Smooth muscle cell (in vitro differentiated cells): ENCODE data around the gene QKI. TPM values are rescaled to one million over a fixed set of nuclear protein-coding genes. Genes with fewer than 3 reads are reported as not detected.

Experiments used
- DNase-seq: peaks from one replicate; lab custom pipeline; 2025; ENCODE audit not compliant: unreplicated experiment; lab: John Stamatoyannopoulos, UW
- H2AFZ ChIP-seq: fragments of 200-600 bp; sonication (generic); 2 replicates; pipeline ENCODE4 v1.6.0; 2016; ENCODE audit warnings: antibody characterized with exemption, low read depth, mild to moderate bottlenecking
- H3F3A ChIP-seq: fragments of 200-600 bp; sonication (generic); 2 replicates; pipeline ENCODE4 v1.6.0; 2017; ENCODE audit warnings: antibody characterized with exemption, low read depth
- H3K27ac ChIP-seq: fragments of 200-600 bp; sonication (generic); 2 replicates; pipeline ENCODE4 v1.5.1; 2016; ENCODE audit warnings: low read depth, mild to moderate bottlenecking
- H3K27me3 ChIP-seq: fragments of 200-600 bp; sonication (generic); 2 replicates; pipeline ENCODE4 v1.6.1; 2016; ENCODE audit warnings: low read depth, mild to moderate bottlenecking
- H3K36me3 ChIP-seq: fragments of 200-600 bp; sonication (generic); 2 replicates; pipeline ENCODE4 v1.5.1; 2016; ENCODE audit warnings: low read depth
- H3K4me1 ChIP-seq: fragments of 200-600 bp; sonication (generic); 2 replicates; pipeline ENCODE4 v1.5.1; 2016; ENCODE audit warnings: low read depth
- H3K4me2 ChIP-seq: fragments of 200-600 bp; sonication (generic); 2 replicates; pipeline ENCODE4 v1.6.0; 2016; ENCODE audit warnings: mild to moderate bottlenecking
- H3K4me3 ChIP-seq: fragments of 200-600 bp; sonication (generic); 2 replicates; pipeline ENCODE4 v1.5.1; 2016; ENCODE audit warnings: mild to moderate bottlenecking
- H3K79me2 ChIP-seq: fragments of 200-600 bp; sonication (generic); 2 replicates; pipeline ENCODE4 v1.6.0; 2016; ENCODE audit warnings: low read depth, mild to moderate bottlenecking
- H3K9ac ChIP-seq: fragments of 200-600 bp; sonication (generic); 2 replicates; pipeline ENCODE4 v1.6.0; 2016; ENCODE audit warnings: low read depth
- H3K9me3 ChIP-seq: fragments of 200-600 bp; sonication (generic); replicated peaks from 2 replicates; pipeline ENCODE4 v1.5.1; 2016; ENCODE audit warnings: low read depth
- H4K20me1 ChIP-seq: fragments of 200-600 bp; sonication (generic); 2 replicates; pipeline ENCODE4 v1.6.0; 2016; ENCODE audit warnings: low read depth
- CTCF ChIP-seq: fragments of 200-600 bp; sonication (generic); IDR thresholded peaks from 2 replicates; pipeline ENCODE4 v1.5.1; 2017; ENCODE audit warnings: borderline replicate concordance, mild to moderate bottlenecking, antibody characterized with exemption; ENCODE audit not compliant: insufficient read depth, poor library complexity, severe bottlenecking
- WGBS: methylation state at CpG from one replicate; pipeline ENCODE4 v1.1.7; 2016; ENCODE audit warnings: low lambda C conversion rate; 5-methylcytosine and 5-hydroxymethylcytosine counted together
- polyA plus RNA-seq: library from polyadenylated mRNA; unstranded; fragments of >200 nt; fragmentation: Nextera tagmentation; extraction: Ambion mirVana; gene quantifications from 2 replicates; pipeline ENCODE4 v1.2.1, GENCODE V29; 2016
- total RNA-seq: library from RNA; depleted of rRNA; stranded (reverse); fragments of >200 nt; gene quantifications from 2 replicates; pipeline ENCODE4 v1.2.3, GENCODE V29; 2014

QKI gene
- total and polyA plus RNA-seq, 2 experiments from 2014 or later: 65.1 to 162 TPM

GRCh38 chr6:163570579-163571231 lies 156.2 kb downstream of the QKI start:
- Histone ChIP-seq H3K36me3 (peaks cover 3% of the 10 kb centered on the region), H3K4me1 (peaks cover 16% of the 10 kb centered on the region), H3K27ac (no peak overlapping the region), H3K9ac (no peak overlapping the region), H3K27me3 (no peaks in the 10 kb centered on the region), H3K79me2 (peaks cover 13% of the 10 kb centered on the region), H3F3A (peaks cover 3% of the 10 kb centered on the region), H4K20me1 (peaks cover 48% of the 10 kb centered on the region), H3K4me2 (no peak overlapping the region), H3K9me3 (no peaks in the 10 kb centered on the region), H3K4me3 (no peak overlapping the region), H2AFZ (no peak overlapping the region)
- TF ChIP-seq CTCF: no peak
- 91% methylated on average over 12 of the region's 12 CpGs for WGBS
- DNase-seq: no peak

GRCh38 chr6:163571730-163572129 lies 157.2 kb downstream of the QKI start:
- 77% methylated on average over 2 of the region's 2 CpGs for WGBS
- Histone ChIP-seq H3K4me3 (no peak overlapping the region), H3K27me3 (no peaks in the 10 kb centered on the region), H3K4me2 (no peak overlapping the region), H3K27ac (peak overlapping the region; percentile 31), H2AFZ (no peak overlapping the region), H3K79me2 (peaks cover 13% of the 10 kb centered on the region), H3K9ac (no peak overlapping the region), H3K4me1 (peaks cover 16% of the 10 kb centered on the region), H4K20me1 (peaks cover 38% of the 10 kb centered on the region), H3K9me3 (no peaks in the 10 kb centered on the region), H3F3A (peaks cover 3% of the 10 kb centered on the region), H3K36me3 (peaks cover 3% of the 10 kb centered on the region)
- no peak for DNase-seq
- TF ChIP-seq CTCF: no peak

- peaks cover 16% of the 10 kb centered on the region for H3K4me1 ChIP-seq
- no peak overlapping the region for H3K4me2 ChIP-seq
- H3K4me3 ChIP-seq: no peak overlapping the region
- peaks cover 30% of the 10 kb centered on the region for H4K20me1 ChIP-seq
- H3K27ac ChIP-seq: peak overlapping the region; percentile 83
- peaks cover 3% of the 10 kb centered on the region for H3F3A ChIP-seq
- peaks cover 3% of the 10 kb centered on the region for H3K36me3 ChIP-seq
- H2AFZ ChIP-seq: no peak overlapping the region
- H3K79me2 ChIP-seq: peaks cover 5% of the 10 kb centered on the region
- no peaks in the 10 kb centered on the region for H3K9me3 ChIP-seq
- TF ChIP-seq CTCF: no peak
- WGBS: 33% methylated on average over 5 of the region's 5 CpGs
- DNase-seq: no peak
- no peaks in the 10 kb centered on the region for H3K27me3 ChIP-seq
- H3K9ac ChIP-seq: no peak overlapping the region
Measured at GRCh38 chr6:163572612-163573011, 158.1 kb downstream of the QKI start.

DNA sequence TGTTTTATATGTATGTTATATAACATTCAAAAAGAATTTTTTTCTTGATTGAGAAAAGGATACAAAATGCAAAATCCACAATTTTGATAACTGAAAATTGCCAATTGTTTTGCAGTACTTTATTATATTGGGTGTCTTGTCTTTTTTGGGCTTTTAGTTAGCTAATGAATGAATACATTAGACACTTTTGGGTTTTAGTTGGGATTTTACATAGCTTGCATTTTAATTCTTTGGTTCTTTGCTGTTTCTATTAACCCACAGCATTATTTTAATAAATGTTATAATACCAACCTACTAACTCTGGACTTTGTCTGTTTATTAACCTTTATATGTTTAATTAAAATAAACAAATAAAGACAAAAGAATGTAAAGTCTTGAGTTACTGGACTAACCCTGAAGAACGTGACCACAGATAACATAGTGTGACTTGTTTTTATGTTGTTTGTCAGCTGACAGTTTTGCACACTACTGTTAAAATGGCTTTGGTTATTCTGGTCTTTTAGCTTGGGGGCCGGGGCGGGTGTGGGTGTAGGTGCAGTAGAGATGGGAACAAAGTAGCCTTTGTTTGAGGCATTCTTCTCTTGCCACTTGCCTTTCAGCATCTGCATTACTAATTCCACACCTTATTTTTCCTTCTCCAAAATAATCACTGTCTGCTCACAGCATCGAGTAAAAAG lies 159.1 kb downstream of the QKI start:
- Histone ChIP-seq H4K20me1 (peaks cover 21% of the 10 kb centered on the region), H2AFZ (no peak overlapping the region), H3K36me3 (peaks cover 3% of the 10 kb centered on the region), H3K27ac (peak overlapping the region; percentile 83), H3K9me3 (no peaks in the 10 kb centered on the region), H3K27me3 (no peaks in the 10 kb centered on the region), H3F3A (peaks cover 3% of the 10 kb centered on the region), H3K79me2 (no peaks in the 10 kb centered on the region), H3K4me1 (peaks cover 17% of the 10 kb centered on the region), H3K9ac (no peak overlapping the region), H3K4me3 (no peak overlapping the region), H3K4me2 (no peak overlapping the region)
- no peak for DNase-seq
- WGBS: 57% methylated on average over 4 of the region's 4 CpGs
- no peak for TF ChIP-seq CTCF
